K562 (cell line): ENCODE data around the gene UNC13C. TPM values are rescaled to one million over a fixed set of nuclear protein-coding genes. Genes with fewer than 3 reads are reported as not detected.

Experiments
- ATAC-seq: fragments of 200-7000 bp; cut with Tn5 transposase; 3 replicates; pipeline ENCODE4 v1.9.1; 2020; ENCODE audit warnings: moderate library complexity
- BruUV-seq: library from RNA; stranded (reverse); fragments of 400-500 nt; replicated peaks from 2 replicates; lab custom pipeline; 2021; lab: Mats Ljungman, UMichigan
- CTCF ChIA-PET: fragments of 300-600 bp; formaldehyde crosslinking; extraction: SDS; loops from one replicate; lab custom pipeline; 2021; ENCODE audit warnings: low intra/inter-chr PET ratio; lab: Yijun Ruan, JAX
- POLR2A ChIA-PET: fragments of 300-600, 350-650 bp; sonication (Branson Sonifier 250); formaldehyde crosslinking; extraction: SDS; loops from one replicate; lab custom pipeline; 2021; ENCODE audit warnings: antibody characterized with exemption, inconsistent platforms; lab: Yijun Ruan, JAX
- DNase-seq, 4 experiments: peaks; one replicate each; pipeline versions ENCODE4 v3.0.0 to v3.0.0-alpha.2; 2011 to 2018; ENCODE audit warnings: low spot score in 3 of 4, mixed read lengths in 3 of 4; ENCODE audit errors: extremely low read depth in 1 of 4
- FAIRE-seq: peaks from 2 replicates; lab custom pipeline; 2011; peaks lifted over from hg19 to GRCh38; lab: Jason Lieb, UNC
- H2AFZ ChIP-seq: 2 replicates; pipeline ENCODE4 v1.6.0; 2011; ENCODE audit warnings: low read depth, low read length, control low read depth, inconsistent platforms
- H3K27ac ChIP-seq: fragments of 200-600 bp; 3 replicates; pipeline ENCODE4 v1.8.0; 2011; ENCODE audit warnings: low read depth, mild to moderate bottlenecking, control low read depth, inconsistent platforms, low read length, moderate library complexity, mixed read lengths; ENCODE audit errors: extremely low read depth
- H3K27me3 ChIP-seq, 2 experiments: fragments of 300-600 bp in 1 of 2; 2 replicates in 1 of 2; 3 replicates in 1 of 2; pipeline versions ENCODE4 v1.6.0 to v1.8.0; 2011; ENCODE audit warnings: inconsistent platforms in 2 of 2, low read length in 2 of 2, mild to moderate bottlenecking in 1 of 2, mixed read lengths in 1 of 2, moderate library complexity in 1 of 2; ENCODE audit not compliant: control insufficient read depth in 2 of 2, insufficient read depth in 2 of 2
- H3K36me3 ChIP-seq: fragments of 300-600 bp; 3 replicates; pipeline ENCODE4 v1.8.0; 2011; ENCODE audit warnings: mild to moderate bottlenecking, low read length, inconsistent platforms; ENCODE audit not compliant: control insufficient read depth, insufficient read depth
- H3K4me1 ChIP-seq, 2 experiments: fragments of 200-600 bp in 1 of 2; replicated peaks in 1 of 2; 2 replicates in 1 of 2; 3 replicates in 1 of 2; pipeline versions ENCODE4 v1.5.1 to v1.8.0; 2011; ENCODE audit warnings: inconsistent platforms in 2 of 2, low read length in 2 of 2, mild to moderate bottlenecking in 1 of 2, mixed read lengths in 1 of 2, moderate library complexity in 1 of 2; ENCODE audit not compliant: control insufficient read depth in 2 of 2, insufficient read depth in 2 of 2
- H3K4me2 ChIP-seq: 2 replicates; pipeline ENCODE4 v1.6.1; 2011; ENCODE audit warnings: low read length, control low read depth, inconsistent platforms, mixed read lengths; ENCODE audit not compliant: insufficient read depth
- H3K4me3 ChIP-seq: fragments of 200-600 bp; sonication (generic), shearing (Covaris generic); 2 replicates; pipeline ENCODE4 v1.5.1; 2016; ENCODE audit warnings: control low read depth, inconsistent platforms
- H3K79me2 ChIP-seq: fragments of 200-600 bp; 3 replicates; pipeline ENCODE4 v1.8.0; 2011; ENCODE audit warnings: low read length, inconsistent platforms; ENCODE audit not compliant: control insufficient read depth, insufficient read depth
- H3K9ac ChIP-seq, 2 experiments: 2 replicates each; pipeline versions ENCODE4 v1.6.0 to v1.6.1; 2011; ENCODE audit warnings: low read depth in 2 of 2, low read length in 2 of 2, control low read depth in 1 of 2, inconsistent platforms in 1 of 2, mild to moderate bottlenecking in 1 of 2, mixed read lengths in 1 of 2; ENCODE audit not compliant: insufficient read depth in 1 of 2
- H3K9me1 ChIP-seq: one replicate; pipeline ENCODE4 v1.6.0; 2011; ENCODE audit warnings: inconsistent platforms, mild to moderate bottlenecking, low read length, moderate library complexity; ENCODE audit not compliant: control insufficient read depth, insufficient read depth
- H3K9me3 ChIP-seq: replicated peaks from 2 replicates; pipeline ENCODE4 v1.5.1; 2011; ENCODE audit warnings: low read depth, low read length, inconsistent platforms; ENCODE audit not compliant: control insufficient read depth, insufficient read depth
- H4K20me1 ChIP-seq: replicated peaks from 2 replicates; pipeline ENCODE4 v1.6.1; 2011; ENCODE audit warnings: low read length, inconsistent platforms, mixed read lengths; ENCODE audit not compliant: control insufficient read depth, insufficient read depth
- ADNP ChIP-seq: fragments of 200-800 bp; sonication (Bioruptor generic); IDR thresholded peaks from 2 replicates; pipeline ENCODE4 v1.6.1; 2016; ENCODE audit warnings: missing genetic modification characterization, missing compliant biosample characterization
- CBX8 ChIP-seq: fragments of 200-600 bp; sonication (generic); IDR thresholded peaks from 2 replicates; pipeline ENCODE4 v1.6.1; 2012; ENCODE audit warnings: borderline replicate concordance, mixed run types, low read depth, mild to moderate bottlenecking, moderate library complexity, mixed read lengths, low read length, control low read depth, inconsistent platforms; ENCODE audit not compliant: poor library complexity, severe bottlenecking; ENCODE audit errors: extremely low read depth
- CREBBP ChIP-seq: IDR thresholded peaks from one replicate; pipeline ENCODE4 v1.6.1; 2012; ENCODE audit warnings: low read depth, mild to moderate bottlenecking, control low read depth, inconsistent platforms, low read length
- DACH1 ChIP-seq: fragments of 450-650 bp; IDR thresholded peaks from 2 replicates; pipeline ENCODE4 v1.6.1; 2018; ENCODE audit not compliant: partially characterized antibody
- MTF1 ChIP-seq: fragments of 250-450 bp; sonication (Bioruptor Pico); IDR thresholded peaks from 2 replicates; pipeline ENCODE4 v1.9.0; 2021; ENCODE audit warnings: moderate library complexity, mild to moderate bottlenecking, inconsistent platforms, borderline replicate concordance
- RBM14 ChIP-seq: fragments of 200-400 bp; formaldehyde crosslinking; IDR thresholded peaks from 2 replicates; pipeline ENCODE4 v1.6.1; 2018; ENCODE audit warnings: low read depth, mild to moderate bottlenecking, low read length, moderate library complexity, borderline replicate concordance; ENCODE audit not compliant: insufficient read depth
- RBM17 ChIP-seq: fragments of 200-400 bp; formaldehyde crosslinking; IDR thresholded peaks from 2 replicates; pipeline ENCODE4 v1.6.1; 2017; ENCODE audit warnings: low read depth, mild to moderate bottlenecking, low read length, borderline replicate concordance
- ZBTB1 ChIP-seq: sonication (generic); formaldehyde crosslinking; IDR thresholded peaks from 2 replicates; pipeline ENCODE4 v1.8.1; 2023; ENCODE audit warnings: missing genetic modification reagents, low read depth, mild to moderate bottlenecking, borderline replicate concordance
- ZNF140 ChIP-seq: fragments of 250-450 bp; sonication (Bioruptor Pico); IDR thresholded peaks from 2 replicates; pipeline ENCODE4 v1.8.0; 2021; ENCODE audit warnings: moderate library complexity, mild to moderate bottlenecking, inconsistent platforms
- ZNF197 ChIP-seq: fragments of 200-800 bp; sonication (Bioruptor generic); IDR thresholded peaks from 2 replicates; pipeline ENCODE4 v1.6.1; 2016; ENCODE audit warnings: low read depth, missing genetic modification characterization, missing compliant biosample characterization
- ZNF609 ChIP-seq: sonication (generic); formaldehyde crosslinking; IDR thresholded peaks from 2 replicates; pipeline ENCODE4 v1.8.1; 2023; ENCODE audit warnings: missing genetic modification reagents, mild to moderate bottlenecking, borderline replicate concordance
- WGBS: fragments of 100-300 bp; shearing (Covaris generic); methylation state at CpG from one replicate; pipeline ENCODE4 v1.1.6; 2016; ENCODE audit warnings: low coverage, mixed read lengths; ENCODE audit not compliant: insufficient coverage; ENCODE audit errors: missing lambda C conversion rate; 5-methylcytosine and 5-hydroxymethylcytosine counted together
- in situ Hi-C: fragments of 300-500 bp; cut with MboI; formaldehyde crosslinking; loops from 4 replicates; pipeline ENCODE4 v1.15.0; 2018; ENCODE audit warnings: inconsistent platforms, mixed read lengths
- intact Hi-C: fragments of 100-400 bp; cut with micrococcal nuclease; formaldehyde crosslinking; loops from 2 replicates; pipeline ENCODE4 v1.14.2; 2022
- polyA plus RNA-seq, 8 experiments: library from polyadenylated mRNA; depleted of rRNA in 4 of 8; stranded (reverse) in 5 of 8; unstranded in 3 of 8; fragments of >200 nt; fragmentation: Nextera tagmentation in 2 of 8; fragmentation: Illumina TruSeq in 1 of 8; extraction: Ambion mirVana in 2 of 8; extraction: Trizol in 1 of 8; gene quantifications; 2 replicates each; pipeline versions ENCODE4 v1.2.1 to v1.2.3, GENCODE V29; 2011 to 2014; ENCODE audit warnings: inconsistent platforms in 1 of 8, missing spikeins in 1 of 8
- total RNA-seq, 7 experiments: library from RNA; depleted of rRNA in 6 of 7; stranded (reverse); fragments of >200 nt in 6 of 7; fragmentation: Illumina TruSeq in 2 of 7; extraction: Trizol in 2 of 7; gene quantifications; 2 replicates each; pipeline versions ENCODE4 v1.2.1 to v1.2.3, GENCODE V29; 2011 to 2021; ENCODE audit warnings: low replicate concordance in 1 of 7

The UNC13C gene
- total and polyA plus RNA-seq, 9 of the 15 experiments (the other 6 are each of a cell fraction or from before 2014, with no cell fraction given) = not detected

- no peaks in the 10 kb centered on the region for H3K79me2 ChIP-seq
- ChIA-PET CTCF (no interaction called here), POLR2A (no interaction called here)
- in situ Hi-C loops (no loop called here), intact Hi-C loops (no loop called here)
- H3K9ac ChIP-seq = no peak overlapping the region
- H3K4me2 ChIP-seq = no peak overlapping the region
- H3K9me3 ChIP-seq = no peaks in the 10 kb centered on the region
- WGBS = 0% methylated on average over 4 of the region's 4 CpGs
- ATAC-seq (no peak), DNase-seq (no peak), FAIRE-seq (no peak)
- no peak overlapping the region for H2AFZ ChIP-seq
- H3K4me3 ChIP-seq = no peak overlapping the region
- no peaks in the 10 kb centered on the region for H4K20me1 ChIP-seq
- no peaks in the 10 kb centered on the region for H3K4me1 ChIP-seq
- H3K9me1 ChIP-seq = no peaks in the 10 kb centered on the region
- no peaks in the 10 kb centered on the region for H3K27me3 ChIP-seq
- H3K36me3 ChIP-seq = no peaks in the 10 kb centered on the region
- BruUV-seq = no TSS peak
- TF ChIP-seq ZBTB1 (CRISPR knock-in tag) (no peak), DACH1 (no peak), RBM17 (no peak), ZNF140 (no peak), CREBBP (no peak), CBX8 (no peak)
- no peak overlapping the region for H3K27ac ChIP-seq
These were observed 53.8 kb downstream of the UNC13C start for GRCh38 chr15:54032066-54032465.

- Histone ChIP-seq H3K27ac (no peak overlapping the region), H3K27me3 (no peaks in the 10 kb centered on the region), H3K4me3 (no peak overlapping the region), H3K9me3 (no peaks in the 10 kb centered on the region), H3K4me1 (no peaks in the 10 kb centered on the region), H3K9me1 (no peaks in the 10 kb centered on the region), H3K36me3 (no peaks in the 10 kb centered on the region), H2AFZ (no peak overlapping the region), H4K20me1 (no peaks in the 10 kb centered on the region), H3K79me2 (no peaks in the 10 kb centered on the region), H3K4me2 (no peak overlapping the region), H3K9ac (no peak overlapping the region)
- ChIA-PET POLR2A (no interaction called here), CTCF (no interaction called here)
- no peak for FAIRE-seq
- intact Hi-C loops = no loop called here
- ATAC-seq = no peak
- BruUV-seq = no TSS peak
- DNase-seq = no peak
- WGBS = 0% methylated on average over 3 of the region's 3 CpGs
- in situ Hi-C loops = no loop called here
- TF ChIP-seq ZNF197 (CRISPR knock-in tag) (no peak), MTF1 (CRISPR knock-in tag) (no peak), ZNF609 (no peak), RBM14 (no peak), ADNP (no peak)
These were observed 55.2 kb downstream of the UNC13C start for GRCh38 chr15:54033356-54033860.
